TTC549 (cell line): ENCODE measurements around the gene CMIP.

Experiments
- FAIRE-seq: peaks from 2 replicates; lab custom pipeline; 2012; peaks lifted over from hg19 to GRCh38; lab: Jason Lieb, UNC

The CMIP gene

GRCh38 chr16:81551821-81552304, 107.3 kb downstream of the CMIP start:
- no peak for FAIRE-seq

GRCh38 chr16:81552743-81553079, 108.1 kb downstream of the CMIP start:
- no peak for FAIRE-seq

GRCh38 chr16:81553080-81553813, 108.6 kb downstream of the CMIP start:
- no peak for FAIRE-seq

GRCh38 chr16:81553814-81554675, 109.4 kb downstream of the CMIP start:
- no peak for FAIRE-seq

GRCh38 chr16:81554979-81555378, 110.4 kb downstream of the CMIP start:
- no peak for FAIRE-seq

- FAIRE-seq = no peak
Measured at GRCh38 chr16:81555660-81556059, 111.1 kb downstream of the CMIP start.

GRCh38 chr16:81556715-81557284, 112.2 kb downstream of the CMIP start:
- no peak for FAIRE-seq

- no peak for FAIRE-seq
Measured at GRCh38 chr16:81558077-81558443, 113.5 kb downstream of the CMIP start.

GRCh38 chr16:81558444-81559175, 114.0 kb downstream of the CMIP start:
- FAIRE-seq = no peak

GRCh38 chr16:81560979-81561657, 116.5 kb downstream of the CMIP start:
- FAIRE-seq = no peak

GRCh38 chr16:81562174-81562849, 117.7 kb downstream of the CMIP start:
- FAIRE-seq = no peak

- no peak for FAIRE-seq
Measured at GRCh38 chr16:81562926-81563325, 118.3 kb downstream of the CMIP start.

GRCh38 chr16:81564421-81564911, 119.9 kb downstream of the CMIP start:
- no peak for FAIRE-seq

GRCh38 chr16:81565321-81566028, 120.9 kb downstream of the CMIP start:
- FAIRE-seq = no peak

GRCh38 chr16:81566086-81567007, 121.7 kb downstream of the CMIP start:
- FAIRE-seq = no peak

- no peak for FAIRE-seq
Measured at GRCh38 chr16:81567087-81567486, 122.5 kb downstream of the CMIP start.

- FAIRE-seq = no peak
Measured at GRCh38 chr16:81567987-81568748, 123.6 kb downstream of the CMIP start.

GRCh38 chr16:81568749-81569087, 124.1 kb downstream of the CMIP start:
- no peak for FAIRE-seq
